KMS-11 (cell line): ENCODE measurements around the gene P3H4.

Experiments
- H2AFZ ChIP-seq: fragments of 200-600 bp; sonication (generic); 2 replicates; pipeline ENCODE4 v1.6.1; 2016; ENCODE audit warnings: antibody characterized with exemption, mixed run types, low read depth
- H3K27ac ChIP-seq: fragments of 200-600 bp; sonication (generic); 2 replicates; pipeline ENCODE4 v1.6.1; 2016; ENCODE audit warnings: mild to moderate bottlenecking, mixed run types
- H3K27me3 ChIP-seq: fragments of 200-600 bp; sonication (generic); 2 replicates; pipeline ENCODE4 v1.6.1; 2017; ENCODE audit warnings: mild to moderate bottlenecking, low read depth, mixed run types, moderate library complexity; ENCODE audit not compliant: insufficient read depth
- H3K36me3 ChIP-seq: fragments of 200-600 bp; sonication (generic); 2 replicates; pipeline ENCODE4 v1.6.1; 2017; ENCODE audit warnings: mild to moderate bottlenecking, mixed run types; ENCODE audit not compliant: insufficient read depth
- H3K4me1 ChIP-seq: fragments of 200-600 bp; sonication (generic); 2 replicates; pipeline ENCODE4 v1.6.1; 2016; ENCODE audit warnings: mild to moderate bottlenecking, low read depth, mixed run types; ENCODE audit not compliant: poor library complexity, severe bottlenecking
- H3K4me2 ChIP-seq: fragments of 200-600 bp; sonication (generic); 2 replicates; pipeline ENCODE4 v1.7.0; 2016; ENCODE audit warnings: mild to moderate bottlenecking, mixed run types
- H3K4me3 ChIP-seq: fragments of 200-600 bp; sonication (generic); IDR thresholded peaks from 2 replicates; pipeline ENCODE4 v1.6.1; 2017; ENCODE audit warnings: low read depth, low read length, mixed read lengths; ENCODE audit not compliant: insufficient read depth
- H3K79me2 ChIP-seq: fragments of 200-600 bp; sonication (generic); 2 replicates; pipeline ENCODE4 v1.6.1; 2016; ENCODE audit warnings: low read depth, mixed run types; ENCODE audit not compliant: insufficient read depth
- H3K9ac ChIP-seq: fragments of 200-600 bp; sonication (generic); 2 replicates; pipeline ENCODE4 v1.6.1; 2016; ENCODE audit warnings: mild to moderate bottlenecking, mixed run types
- H4K20me1 ChIP-seq: fragments of 200-600 bp; sonication (generic); 2 replicates; pipeline ENCODE4 v1.6.1; 2016; ENCODE audit warnings: mild to moderate bottlenecking, mixed run types; ENCODE audit not compliant: insufficient read depth
- TF ChIP-seq, protein P1 (sequence below): fragments of 200-600 bp; sonication (generic); conservative IDR thresholded peaks from 2 replicates; pipeline ENCODE4 v1.6.1; 2017; ENCODE audit warnings: low read depth, mild to moderate bottlenecking, antibody characterized with exemption, low read length, moderate library complexity, mixed read lengths

The P3H4 gene

DNA sequence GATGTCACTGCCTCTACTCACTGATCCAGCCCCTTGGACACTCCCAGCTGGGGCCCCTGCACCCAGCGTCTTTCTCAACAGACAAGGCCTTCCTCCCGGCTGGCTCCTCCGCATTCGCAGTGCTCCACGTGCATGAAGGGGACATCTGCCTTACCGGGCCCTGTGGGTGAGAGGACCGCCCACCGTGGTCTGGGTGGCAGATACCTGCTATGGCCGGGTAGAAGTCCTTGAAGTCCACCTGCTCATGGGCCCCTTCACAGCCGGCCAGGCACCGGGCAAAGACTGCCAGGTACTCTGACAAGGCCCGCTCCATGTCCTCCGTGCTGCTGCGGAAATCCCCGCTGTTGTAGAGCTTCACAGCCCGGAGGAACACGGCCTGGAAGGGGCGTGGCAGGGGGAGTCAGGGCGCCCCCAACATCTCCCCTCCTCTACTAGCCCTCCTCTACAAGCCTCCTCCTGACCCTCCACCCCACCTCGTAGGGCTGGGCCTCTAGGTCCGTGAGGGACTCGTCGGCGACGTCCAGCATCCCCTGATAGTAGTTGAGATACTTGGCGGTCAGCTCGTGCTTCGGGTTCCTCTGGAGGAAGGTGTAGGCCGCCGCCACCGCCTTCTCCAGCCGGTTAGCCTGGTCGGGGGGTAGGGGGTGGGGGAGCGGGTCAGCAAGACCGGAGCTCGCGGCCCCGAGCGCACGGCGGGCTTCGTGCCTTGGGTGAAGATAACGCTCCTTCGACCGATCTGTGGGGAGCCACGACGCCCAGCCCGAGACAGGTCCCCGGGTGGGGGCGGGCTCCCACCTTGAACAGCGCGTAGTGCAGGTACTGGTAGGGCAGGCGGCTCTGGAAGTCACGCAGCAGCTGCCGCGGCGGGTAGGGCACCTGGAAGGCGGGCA lies 845 bp downstream of the P3H4 start:
- H3K4me1 ChIP-seq: peaks cover 23% of the 10 kb centered on the region
- H3K27me3 ChIP-seq: no peaks in the 10 kb centered on the region; the same call in 1 of the 2 replicates
- H3K9ac ChIP-seq: peak overlapping the region; percentile 78
- no peaks in the 10 kb centered on the region for H3K36me3 ChIP-seq
- H3K4me3 ChIP-seq: peak overlapping the region; percentile 42
- H3K27ac ChIP-seq: peak overlapping the region; percentile 38; the same call in 1 of the 2 replicates
- H2AFZ ChIP-seq: peak overlapping the region; percentile 95
- H3K4me2 ChIP-seq: peak overlapping the region; percentile 72
- H3K79me2 ChIP-seq: peaks cover 5% of the 10 kb centered on the region; the same call in 1 of the 2 replicates
- no peaks in the 10 kb centered on the region for H4K20me1 ChIP-seq
- TF ChIP-seq, protein P1, sequence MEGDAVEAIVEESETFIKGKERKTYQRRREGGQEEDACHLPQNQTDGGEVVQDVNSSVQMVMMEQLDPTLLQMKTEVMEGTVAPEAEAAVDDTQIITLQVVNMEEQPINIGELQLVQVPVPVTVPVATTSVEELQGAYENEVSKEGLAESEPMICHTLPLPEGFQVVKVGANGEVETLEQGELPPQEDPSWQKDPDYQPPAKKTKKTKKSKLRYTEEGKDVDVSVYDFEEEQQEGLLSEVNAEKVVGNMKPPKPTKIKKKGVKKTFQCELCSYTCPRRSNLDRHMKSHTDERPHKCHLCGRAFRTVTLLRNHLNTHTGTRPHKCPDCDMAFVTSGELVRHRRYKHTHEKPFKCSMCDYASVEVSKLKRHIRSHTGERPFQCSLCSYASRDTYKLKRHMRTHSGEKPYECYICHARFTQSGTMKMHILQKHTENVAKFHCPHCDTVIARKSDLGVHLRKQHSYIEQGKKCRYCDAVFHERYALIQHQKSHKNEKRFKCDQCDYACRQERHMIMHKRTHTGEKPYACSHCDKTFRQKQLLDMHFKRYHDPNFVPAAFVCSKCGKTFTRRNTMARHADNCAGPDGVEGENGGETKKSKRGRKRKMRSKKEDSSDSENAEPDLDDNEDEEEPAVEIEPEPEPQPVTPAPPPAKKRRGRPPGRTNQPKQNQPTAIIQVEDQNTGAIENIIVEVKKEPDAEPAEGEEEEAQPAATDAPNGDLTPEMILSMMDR: no peak; the same call in none of the 2 replicates

GRCh38 chr17:41806685-41807445 lies 4.9 kb downstream of the P3H4 start:
- Histone ChIP-seq H3K27ac (no peak overlapping the region), H3K4me3 (no peak overlapping the region), H3K79me2 (peaks cover 5% of the 10 kb centered on the region; the same call in 1 of the 2 replicates), H2AFZ (no peak overlapping the region), H3K4me2 (no peak overlapping the region), H3K36me3 (no peaks in the 10 kb centered on the region), H4K20me1 (no peaks in the 10 kb centered on the region), H3K9ac (no peak overlapping the region), H3K4me1 (peaks cover 17% of the 10 kb centered on the region), H3K27me3 (no peaks in the 10 kb centered on the region)
- TF ChIP-seq, protein P1: no peak

GRCh38 chr17:41803049-41804020 lies 8.4 kb downstream of the P3H4 start:
- Histone ChIP-seq H3K79me2 (no peaks in the 10 kb centered on the region), H3K4me3 (no peak overlapping the region), H3K9ac (no peak overlapping the region), H3K36me3 (no peaks in the 10 kb centered on the region), H4K20me1 (no peaks in the 10 kb centered on the region), H2AFZ (no peak overlapping the region), H3K27ac (no peak overlapping the region), H3K4me1 (peaks cover 19% of the 10 kb centered on the region), H3K27me3 (no peaks in the 10 kb centered on the region), H3K4me2 (no peak overlapping the region)
- TF ChIP-seq, protein P1: no peak
